Panc1 (cell line): ENCODE measurements around the gene BCL2.

Source experiments
- POLR2AphosphoS5 ChIP-seq: IDR thresholded peaks from 2 replicates; pipeline ENCODE4 v1.6.1; 2012; ENCODE audit warnings: mild to moderate bottlenecking, low read depth, low read length, moderate library complexity
- SIN3A ChIP-seq: IDR thresholded peaks from 2 replicates; pipeline ENCODE4 v1.6.1; 2012; ENCODE audit warnings: low read depth, mild to moderate bottlenecking, low read length, moderate library complexity, borderline replicate concordance; ENCODE audit not compliant: insufficient read depth
- TCF7L2 ChIP-seq: IDR thresholded peaks from 2 replicates; pipeline ENCODE4 v1.6.1; 2011; ENCODE audit warnings: mild to moderate bottlenecking, low read depth, low read length, inconsistent platforms
- TF ChIP-seq, protein P1 (sequence below): fragments of 450-650 bp; IDR thresholded peaks from 2 replicates; pipeline ENCODE4 v1.5.1; 2017; ENCODE audit warnings: mild to moderate bottlenecking
- TF ChIP-seq, protein P2 (sequence below), 2 experiments: IDR thresholded peaks; 2 replicates each; pipeline ENCODE4 v1.6.1; 2011 to 2012; ENCODE audit warnings: low read depth in 2 of 2, control low read depth in 1 of 2, low read length in 1 of 2, mild to moderate bottlenecking in 1 of 2, moderate library complexity in 1 of 2; ENCODE audit not compliant: insufficient read depth in 1 of 2

DNA sequence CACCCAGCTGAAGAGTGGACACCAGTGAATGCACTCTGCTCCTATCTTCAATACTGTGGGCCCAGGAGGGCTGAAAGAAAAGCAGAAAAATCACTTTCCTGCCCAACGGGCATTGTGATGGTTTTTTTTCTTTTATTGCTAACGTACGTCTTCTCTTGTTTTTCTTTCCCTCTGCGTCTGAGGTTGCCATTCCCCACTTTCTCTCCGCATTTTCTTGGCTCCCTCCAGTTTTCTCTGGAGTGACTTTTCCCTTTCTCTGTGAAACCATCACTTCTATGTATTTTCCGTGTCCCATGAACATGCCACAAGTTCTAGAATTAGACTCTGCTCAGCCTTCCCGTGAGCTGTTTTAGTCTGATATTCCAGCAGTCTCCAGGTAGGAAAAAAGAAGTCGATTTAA, 169.2 kb downstream of the BCL2 start:
- TF ChIP-seq, protein P1, sequence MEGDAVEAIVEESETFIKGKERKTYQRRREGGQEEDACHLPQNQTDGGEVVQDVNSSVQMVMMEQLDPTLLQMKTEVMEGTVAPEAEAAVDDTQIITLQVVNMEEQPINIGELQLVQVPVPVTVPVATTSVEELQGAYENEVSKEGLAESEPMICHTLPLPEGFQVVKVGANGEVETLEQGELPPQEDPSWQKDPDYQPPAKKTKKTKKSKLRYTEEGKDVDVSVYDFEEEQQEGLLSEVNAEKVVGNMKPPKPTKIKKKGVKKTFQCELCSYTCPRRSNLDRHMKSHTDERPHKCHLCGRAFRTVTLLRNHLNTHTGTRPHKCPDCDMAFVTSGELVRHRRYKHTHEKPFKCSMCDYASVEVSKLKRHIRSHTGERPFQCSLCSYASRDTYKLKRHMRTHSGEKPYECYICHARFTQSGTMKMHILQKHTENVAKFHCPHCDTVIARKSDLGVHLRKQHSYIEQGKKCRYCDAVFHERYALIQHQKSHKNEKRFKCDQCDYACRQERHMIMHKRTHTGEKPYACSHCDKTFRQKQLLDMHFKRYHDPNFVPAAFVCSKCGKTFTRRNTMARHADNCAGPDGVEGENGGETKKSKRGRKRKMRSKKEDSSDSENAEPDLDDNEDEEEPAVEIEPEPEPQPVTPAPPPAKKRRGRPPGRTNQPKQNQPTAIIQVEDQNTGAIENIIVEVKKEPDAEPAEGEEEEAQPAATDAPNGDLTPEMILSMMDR = no peak
- no peak for TF ChIP-seq POLR2AphosphoS5
- no peak for TF ChIP-seq SIN3A
- TF ChIP-seq, protein P2, sequence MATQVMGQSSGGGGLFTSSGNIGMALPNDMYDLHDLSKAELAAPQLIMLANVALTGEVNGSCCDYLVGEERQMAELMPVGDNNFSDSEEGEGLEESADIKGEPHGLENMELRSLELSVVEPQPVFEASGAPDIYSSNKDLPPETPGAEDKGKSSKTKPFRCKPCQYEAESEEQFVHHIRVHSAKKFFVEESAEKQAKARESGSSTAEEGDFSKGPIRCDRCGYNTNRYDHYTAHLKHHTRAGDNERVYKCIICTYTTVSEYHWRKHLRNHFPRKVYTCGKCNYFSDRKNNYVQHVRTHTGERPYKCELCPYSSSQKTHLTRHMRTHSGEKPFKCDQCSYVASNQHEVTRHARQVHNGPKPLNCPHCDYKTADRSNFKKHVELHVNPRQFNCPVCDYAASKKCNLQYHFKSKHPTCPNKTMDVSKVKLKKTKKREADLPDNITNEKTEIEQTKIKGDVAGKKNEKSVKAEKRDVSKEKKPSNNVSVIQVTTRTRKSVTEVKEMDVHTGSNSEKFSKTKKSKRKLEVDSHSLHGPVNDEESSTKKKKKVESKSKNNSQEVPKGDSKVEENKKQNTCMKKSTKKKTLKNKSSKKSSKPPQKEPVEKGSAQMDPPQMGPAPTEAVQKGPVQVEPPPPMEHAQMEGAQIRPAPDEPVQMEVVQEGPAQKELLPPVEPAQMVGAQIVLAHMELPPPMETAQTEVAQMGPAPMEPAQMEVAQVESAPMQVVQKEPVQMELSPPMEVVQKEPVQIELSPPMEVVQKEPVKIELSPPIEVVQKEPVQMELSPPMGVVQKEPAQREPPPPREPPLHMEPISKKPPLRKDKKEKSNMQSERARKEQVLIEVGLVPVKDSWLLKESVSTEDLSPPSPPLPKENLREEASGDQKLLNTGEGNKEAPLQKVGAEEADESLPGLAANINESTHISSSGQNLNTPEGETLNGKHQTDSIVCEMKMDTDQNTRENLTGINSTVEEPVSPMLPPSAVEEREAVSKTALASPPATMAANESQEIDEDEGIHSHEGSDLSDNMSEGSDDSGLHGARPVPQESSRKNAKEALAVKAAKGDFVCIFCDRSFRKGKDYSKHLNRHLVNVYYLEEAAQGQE (IDR thresholded peaks at IDR 0.05; ENCODE audit: insufficient read depth in 1 of 2, low read depth in 2 of 2, low read length in 1 of 2) = no peak
- TF ChIP-seq TCF7L2 = no peak
